HEK293 (cell line): ENCODE results near the gene ZSCAN31.

ENCODE experiments used
- ATF2 ChIP-seq: fragments of 450-650 bp; formaldehyde crosslinking; IDR thresholded peaks from 2 replicates; pipeline ENCODE4 v1.5.1; 2016; ENCODE audit warnings: missing biosample characterization, missing genetic modification characterization, low read depth
- BCL6B ChIP-seq: fragments of 450-650 bp; formaldehyde crosslinking; IDR thresholded peaks from 2 replicates; pipeline ENCODE4 v1.5.1; 2017; ENCODE audit warnings: missing biosample characterization, missing genetic modification characterization
- HIC1 ChIP-seq: fragments of 450-650 bp; formaldehyde crosslinking; IDR thresholded peaks from 2 replicates; pipeline ENCODE4 v1.5.1; 2016; ENCODE audit warnings: missing biosample characterization, missing genetic modification characterization
- HOXA7 ChIP-seq: sonication (generic); formaldehyde crosslinking; IDR thresholded peaks from 2 replicates; pipeline ENCODE4 v1.8.1; 2022; ENCODE audit warnings: missing genetic modification reagents, borderline replicate concordance
- IKZF3 ChIP-seq: fragments of 450-650 bp; IDR thresholded peaks from 2 replicates; pipeline ENCODE4 v1.5.0; 2018; ENCODE audit warnings: missing biosample characterization, mild to moderate bottlenecking, missing genetic modification characterization, moderate library complexity
- KLF1 ChIP-seq: fragments of 450-650 bp; formaldehyde crosslinking; IDR thresholded peaks from 2 replicates; pipeline ENCODE4 v1.5.1; 2016; ENCODE audit warnings: missing biosample characterization, missing genetic modification characterization
- KLF10 ChIP-seq: fragments of 450-650 bp; IDR thresholded peaks from 2 replicates; pipeline ENCODE4 v1.5.1; 2018; ENCODE audit warnings: missing biosample characterization, mild to moderate bottlenecking, missing genetic modification characterization
- PRDM10 ChIP-seq: fragments of 450-650 bp; formaldehyde crosslinking; IDR thresholded peaks from 2 replicates; pipeline ENCODE4 v1.5.1; 2016; ENCODE audit warnings: missing biosample characterization, missing genetic modification characterization
- REST ChIP-seq: fragments of 450-650 bp; formaldehyde crosslinking; IDR thresholded peaks from 2 replicates; pipeline ENCODE4 v1.5.1; 2016; ENCODE audit warnings: missing biosample characterization, missing genetic modification characterization
- SP3 ChIP-seq: fragments of 450-650 bp; formaldehyde crosslinking; IDR thresholded peaks from 2 replicates; pipeline ENCODE4 v1.5.1; 2016; ENCODE audit warnings: missing biosample characterization, missing genetic modification characterization
- ZBTB44 ChIP-seq: fragments of 450-650 bp; IDR thresholded peaks from 2 replicates; pipeline ENCODE4 v1.5.1; 2018; ENCODE audit warnings: missing biosample characterization, mild to moderate bottlenecking, missing genetic modification characterization
- ZIC2 ChIP-seq: fragments of 450-650 bp; formaldehyde crosslinking; IDR thresholded peaks from 2 replicates; pipeline ENCODE4 v1.5.1; 2016; ENCODE audit warnings: missing biosample characterization, missing genetic modification characterization
- ZNF132 ChIP-seq: fragments of 450-650 bp; formaldehyde crosslinking; IDR thresholded peaks from 2 replicates; pipeline ENCODE4 v1.5.1; 2017; ENCODE audit warnings: missing biosample characterization, missing genetic modification characterization, borderline replicate concordance
- ZNF223 ChIP-seq: fragments of 450-650 bp; formaldehyde crosslinking; IDR thresholded peaks from 2 replicates; pipeline ENCODE4 v1.5.1; 2016; ENCODE audit warnings: missing biosample characterization, missing genetic modification characterization
- ZNF341 ChIP-seq: fragments of 450-650 bp; formaldehyde crosslinking; IDR thresholded peaks from 2 replicates; pipeline ENCODE4; 2016; ENCODE audit warnings: low read depth, missing biosample characterization, missing genetic modification characterization
- ZNF488 ChIP-seq: fragments of 450-650 bp; formaldehyde crosslinking; IDR thresholded peaks from 2 replicates; pipeline ENCODE4 v1.5.1; 2016; ENCODE audit warnings: missing biosample characterization, missing genetic modification characterization
- ZNF514 ChIP-seq: fragments of 450-650 bp; formaldehyde crosslinking; IDR thresholded peaks from 2 replicates; pipeline ENCODE4 v1.5.1; 2016; ENCODE audit warnings: missing biosample characterization, missing genetic modification characterization
- ZNF629 ChIP-seq: fragments of 450-650 bp; formaldehyde crosslinking; IDR thresholded peaks from 2 replicates; pipeline ENCODE4 v1.5.1; 2017; ENCODE audit warnings: missing biosample characterization, missing genetic modification characterization
- ZNF639 ChIP-seq: fragments of 450-650 bp; formaldehyde crosslinking; IDR thresholded peaks from 2 replicates; pipeline ENCODE4 v1.5.1; 2016; ENCODE audit warnings: missing biosample characterization, missing genetic modification characterization
- ZNF645 ChIP-seq: fragments of 450-650 bp; formaldehyde crosslinking; IDR thresholded peaks from 2 replicates; pipeline ENCODE4; 2016; ENCODE audit warnings: missing biosample characterization, missing genetic modification characterization
- ZNF791 ChIP-seq: fragments of 450-650 bp; formaldehyde crosslinking; IDR thresholded peaks from 2 replicates; pipeline ENCODE4 v1.5.1; 2016; ENCODE audit warnings: missing biosample characterization, missing genetic modification characterization

Gene ZSCAN31

GRCh38 chr6:28311139-28311823 lies 24.7 kb downstream of the ZSCAN31 start (continued):
- TF ChIP-seq ZNF629 (tag by site-specific recombination) (0 out of 2 replicates have a peak, but pooled peaks have one; percentile 43), ZNF791 (tag by site-specific recombination) (no peak), ZNF341 (tag by site-specific recombination) (0 out of 2 replicates have a peak, but pooled peaks have one; percentile 15), ZNF132 (tag by site-specific recombination) (no peak), HIC1 (tag by site-specific recombination) (no peak), KLF10 (tag by site-specific recombination) (no peak), IKZF3 (tag by site-specific recombination) (peak; percentile 70), SP3 (tag by site-specific recombination) (no peak), ZIC2 (tag by site-specific recombination) (peak; percentile 44; the same call in 1 of the 2 replicates), ZNF514 (no peak), ZNF488 (tag by site-specific recombination) (no peak), ZNF223 (tag by site-specific recombination) (no peak), KLF1 (peak; percentile 64; the same call in 1 of the 2 replicates), ZNF645 (no peak), ZBTB44 (tag by site-specific recombination) (no peak), BCL6B (no peak), ZNF639 (no peak), ATF2 (no peak), HOXA7 (no peak), REST (tag by site-specific recombination) (no peak), PRDM10 (tag by site-specific recombination) (peak; percentile 94)
